ENCODE data around the gene C12orf43. TPM values are rescaled to one million over a fixed set of nuclear protein-coding genes. Genes with fewer than 3 reads are reported as not detected.

The C12orf43 gene
- total RNA-seq, 2 donors from 2014 or later = 13.8 to 15.2 TPM

GRCh38 chr12:120983759-120984158 lies 32.5 kb downstream of the C12orf43 start:
- TF ChIP-seq POLR2AphosphoS5 (IDR thresholded peaks at IDR 0.05) (no peak), POLR2A (IDR thresholded peaks at IDR 0.05) (no peak)
- TF ChIP-seq, protein P1, sequence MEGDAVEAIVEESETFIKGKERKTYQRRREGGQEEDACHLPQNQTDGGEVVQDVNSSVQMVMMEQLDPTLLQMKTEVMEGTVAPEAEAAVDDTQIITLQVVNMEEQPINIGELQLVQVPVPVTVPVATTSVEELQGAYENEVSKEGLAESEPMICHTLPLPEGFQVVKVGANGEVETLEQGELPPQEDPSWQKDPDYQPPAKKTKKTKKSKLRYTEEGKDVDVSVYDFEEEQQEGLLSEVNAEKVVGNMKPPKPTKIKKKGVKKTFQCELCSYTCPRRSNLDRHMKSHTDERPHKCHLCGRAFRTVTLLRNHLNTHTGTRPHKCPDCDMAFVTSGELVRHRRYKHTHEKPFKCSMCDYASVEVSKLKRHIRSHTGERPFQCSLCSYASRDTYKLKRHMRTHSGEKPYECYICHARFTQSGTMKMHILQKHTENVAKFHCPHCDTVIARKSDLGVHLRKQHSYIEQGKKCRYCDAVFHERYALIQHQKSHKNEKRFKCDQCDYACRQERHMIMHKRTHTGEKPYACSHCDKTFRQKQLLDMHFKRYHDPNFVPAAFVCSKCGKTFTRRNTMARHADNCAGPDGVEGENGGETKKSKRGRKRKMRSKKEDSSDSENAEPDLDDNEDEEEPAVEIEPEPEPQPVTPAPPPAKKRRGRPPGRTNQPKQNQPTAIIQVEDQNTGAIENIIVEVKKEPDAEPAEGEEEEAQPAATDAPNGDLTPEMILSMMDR (IDR thresholded peaks at IDR 0.05) = no peak
- 78% methylated on average over 4 of the region's 4 CpGs for WGBS
- no peaks in the 10 kb centered on the region for H3K9me3 ChIP-seq

GRCh38 chr12:120982659-120983058 lies 33.6 kb downstream of the C12orf43 start:
- Histone ChIP-seq H3K9me3 (no peaks in the 10 kb centered on the region), H3K27me3 (replicated peaks; ENCODE audit: insufficient read depth) (no peaks in the 10 kb centered on the region), H3K4me1 (replicated peaks) (no peaks in the 10 kb centered on the region), H3K27ac (no peak overlapping the region), H3K36me3 (no peaks in the 10 kb centered on the region), H3K4me3 (no peak overlapping the region)
- 77% methylated on average over 7 of the region's 7 CpGs for WGBS
- intact Hi-C loops (cut with DNase I) = no loop called here
- no peak for DNase-seq (ENCODE audit: low spot score)
- no peak for TF ChIP-seq POLR2A (IDR thresholded peaks at IDR 0.05)
- no peak for TF ChIP-seq POLR2AphosphoS5 (IDR thresholded peaks at IDR 0.05)
- TF ChIP-seq, protein P1 (IDR thresholded peaks at IDR 0.05) = no peak

More at GRCh38 chr12:120983759-120984158, 32.5 kb downstream of the C12orf43 start:
- Histone ChIP-seq H3K4me3 (no peak overlapping the region), H3K36me3 (no peaks in the 10 kb centered on the region), H3K27ac (no peak overlapping the region), H3K27me3 (replicated peaks; ENCODE audit: insufficient read depth) (no peaks in the 10 kb centered on the region), H3K4me1 (replicated peaks) (no peaks in the 10 kb centered on the region)
- intact Hi-C loops (cut with DNase I) = no loop called here
- DNase-seq (ENCODE audit: low spot score) = no peak

DNA sequence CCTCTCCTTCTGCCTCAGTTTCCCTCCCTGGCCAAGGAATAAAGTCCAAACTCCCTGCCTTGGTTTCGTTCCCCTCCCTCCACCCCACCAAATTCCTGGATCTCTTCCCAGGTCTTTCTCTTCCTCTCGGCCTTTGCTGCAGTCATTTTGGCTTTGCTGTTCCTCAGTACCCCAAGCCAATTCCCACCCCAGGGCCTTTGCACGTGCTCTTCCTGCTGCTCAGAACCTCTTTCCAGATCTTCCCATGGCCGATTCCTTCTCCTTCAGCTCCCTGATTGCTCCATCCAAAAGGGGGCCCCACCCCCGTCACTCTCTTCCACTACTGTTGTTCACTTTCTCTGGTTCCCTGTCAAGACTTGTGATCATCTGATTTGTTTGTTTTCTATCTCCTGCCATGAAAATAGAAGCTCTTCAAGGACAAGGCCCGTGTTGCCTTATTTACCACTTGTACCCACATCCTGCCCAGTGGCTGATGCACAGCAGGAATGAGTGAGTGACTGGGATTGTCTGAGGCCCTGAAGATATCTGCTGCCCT lies 34.8 kb downstream of the C12orf43 start:
- WGBS = 65% methylated on average over 6 of the region's 6 CpGs
- H3K36me3 ChIP-seq = no peaks in the 10 kb centered on the region
- no peaks in the 10 kb centered on the region for H3K9me3 ChIP-seq
- TF ChIP-seq POLR2A (IDR thresholded peaks at IDR 0.05) (no peak), POLR2AphosphoS5 (IDR thresholded peaks at IDR 0.05) (no peak)
- TF ChIP-seq, protein P1 (IDR thresholded peaks at IDR 0.05) = no peak
- no peak for DNase-seq (ENCODE audit: low spot score)
- no peaks in the 10 kb centered on the region for H3K4me1 ChIP-seq (replicated peaks)
- intact Hi-C loops (cut with DNase I) = no loop called here
- H3K4me3 ChIP-seq = no peak overlapping the region
- no peak overlapping the region for H3K27ac ChIP-seq
- H3K27me3 ChIP-seq (replicated peaks; ENCODE audit: insufficient read depth) = no peaks in the 10 kb centered on the region

DNA sequence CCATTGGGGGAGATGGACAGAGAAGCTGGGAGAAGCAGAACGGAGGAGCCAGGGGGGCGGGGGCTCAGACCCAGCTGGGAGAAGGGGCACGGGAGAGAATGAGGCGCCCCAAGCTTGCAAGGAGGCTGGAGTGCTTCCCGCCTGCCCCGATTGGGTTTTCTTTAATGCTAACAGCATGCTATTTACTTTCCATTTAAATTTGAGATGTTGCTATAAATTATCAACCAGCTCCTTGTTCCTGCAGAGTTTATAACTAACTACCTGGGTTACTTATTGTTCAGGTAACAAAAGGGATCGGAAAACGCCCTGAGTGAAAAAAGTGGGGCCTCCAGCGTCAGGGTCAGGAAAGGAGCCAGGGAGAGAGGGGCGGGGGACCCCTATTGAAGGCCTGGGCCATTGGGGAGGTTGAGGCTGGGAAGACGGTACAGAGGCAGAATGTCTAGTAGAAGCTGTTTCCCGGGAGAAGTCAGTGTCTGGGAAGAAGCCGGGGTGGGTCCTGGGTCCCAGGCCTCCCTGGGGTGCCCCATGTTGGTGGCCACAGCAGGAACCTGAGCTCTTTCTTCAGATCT lies 35.4 kb downstream of the C12orf43 start:
- H3K4me3 ChIP-seq = no peak overlapping the region
- intact Hi-C loops (cut with DNase I) = no loop called here
- H3K4me1 ChIP-seq (replicated peaks) = no peaks in the 10 kb centered on the region
- H3K27me3 ChIP-seq (replicated peaks; ENCODE audit: insufficient read depth) = no peaks in the 10 kb centered on the region
- TF ChIP-seq POLR2AphosphoS5 (IDR thresholded peaks at IDR 0.05) (no peak), POLR2A (IDR thresholded peaks at IDR 0.05) (no peak)
- TF ChIP-seq, protein P1 (IDR thresholded peaks at IDR 0.05) = no peak
- no peaks in the 10 kb centered on the region for H3K9me3 ChIP-seq
- no peaks in the 10 kb centered on the region for H3K36me3 ChIP-seq
- WGBS = 38% methylated on average over 13 of the region's 13 CpGs
- no peak for DNase-seq (ENCODE audit: low spot score)
- H3K27ac ChIP-seq = no peak overlapping the region
